ENCODE data around the gene CAPN5.

The CAPN5 gene

GRCh38 chr11:77075425-77075905 lies 8.7 kb downstream of the CAPN5 start:
- DNase-seq (ENCODE audit: low spot score) = no peak
- no peak for TF ChIP-seq CTCF (IDR thresholded peaks at IDR 0.05; ENCODE audit: extremely low read depth, missing control alignments)

DNA sequence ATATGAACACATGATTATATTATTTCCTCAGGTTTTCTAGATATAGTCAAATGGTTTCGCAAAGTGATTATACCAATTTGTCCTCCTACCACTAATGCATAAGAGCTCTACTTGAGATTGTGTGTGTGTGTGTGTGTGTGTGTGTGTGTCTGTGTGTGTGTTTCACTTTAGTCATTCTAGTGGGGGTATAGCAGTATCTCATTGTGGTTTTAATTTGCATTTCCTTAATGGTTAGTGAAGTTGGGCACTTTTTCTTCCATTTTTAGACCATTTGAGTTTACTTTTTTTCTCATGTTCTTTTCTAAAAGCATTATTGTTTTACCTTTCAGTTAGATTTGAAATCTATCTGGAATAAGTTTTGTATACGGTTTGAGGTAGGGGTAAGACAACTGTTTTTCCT lies 12.9 kb downstream of the CAPN5 start:
- DNase-seq (ENCODE audit: low spot score) = no peak
- TF ChIP-seq CTCF (IDR thresholded peaks at IDR 0.05; ENCODE audit: extremely low read depth, missing control alignments) = no peak

- TF ChIP-seq CTCF (IDR thresholded peaks at IDR 0.05; ENCODE audit: extremely low read depth, missing control alignments) = no peak
- DNase-seq (ENCODE audit: low spot score) = no peak
Observed at GRCh38 chr11:77080643-77081210, 14.0 kb downstream of the CAPN5 start.

DNA sequence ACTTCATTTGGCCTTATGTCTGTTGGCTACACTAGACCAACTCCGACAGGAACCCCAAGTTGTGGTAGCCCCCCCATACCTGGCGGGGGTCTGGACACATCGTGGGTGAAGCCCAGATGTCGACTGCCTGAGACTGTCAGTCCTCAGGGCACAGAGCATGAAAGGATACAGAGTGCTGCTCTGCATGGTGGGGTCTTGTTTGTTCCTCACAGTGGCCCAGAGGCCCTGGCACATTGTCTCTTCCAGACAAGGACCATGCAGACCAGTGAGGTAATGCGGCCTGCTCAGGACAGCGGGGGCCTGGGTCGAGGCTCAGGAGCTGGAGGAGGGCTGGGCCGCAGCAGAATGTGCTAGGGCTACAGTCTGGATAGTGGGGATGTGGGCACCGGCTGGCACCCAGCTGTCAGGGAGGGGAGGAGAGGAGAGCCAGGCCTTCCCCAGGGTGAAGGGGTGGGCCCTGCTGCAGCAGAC lies 14.6 kb downstream of the CAPN5 start:
- no peak for DNase-seq (ENCODE audit: low spot score)
- no peak for TF ChIP-seq CTCF (IDR thresholded peaks at IDR 0.05; ENCODE audit: extremely low read depth, missing control alignments)

DNA sequence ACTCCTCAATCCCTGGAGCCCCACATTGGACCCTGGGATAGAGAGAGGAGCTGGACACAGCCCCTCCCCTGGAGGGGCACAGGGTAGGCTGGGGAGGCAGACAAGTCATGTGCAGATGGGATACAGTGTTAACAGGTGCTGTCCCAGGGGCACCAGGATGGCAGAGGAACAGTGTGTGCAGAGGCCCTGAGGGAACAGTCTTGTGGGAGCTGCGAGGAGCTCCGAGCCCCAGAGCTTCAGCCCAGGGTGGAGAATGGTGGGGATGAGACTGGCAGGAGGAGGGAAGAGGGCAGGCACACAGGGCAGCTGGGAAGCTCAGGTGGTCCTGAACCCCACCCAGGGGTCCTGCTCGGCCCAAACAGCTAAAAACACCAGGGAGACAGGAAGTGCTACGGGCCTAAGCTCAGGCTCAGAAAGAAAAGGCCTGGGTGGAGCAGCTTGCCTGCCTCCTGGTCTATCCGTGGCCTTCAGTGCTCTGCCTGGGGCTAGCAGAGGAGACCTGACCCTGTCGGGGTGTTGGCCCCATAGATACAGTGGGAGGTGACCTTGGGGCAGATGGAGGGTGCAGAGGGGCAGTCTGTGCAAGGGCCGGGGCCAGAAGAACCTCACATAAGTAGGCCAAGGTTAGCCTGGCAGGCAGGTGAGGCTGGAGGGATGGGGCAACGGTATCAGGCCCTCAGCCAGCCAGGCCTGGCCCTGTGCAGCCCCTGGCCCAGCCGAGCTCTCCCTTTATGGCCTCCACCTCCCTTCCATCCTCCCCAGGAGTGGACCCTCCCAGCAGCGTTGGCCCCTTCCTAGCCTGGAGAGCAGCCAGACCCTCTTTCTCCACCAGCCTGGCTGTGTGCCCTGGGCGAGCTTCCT lies 15.4 kb downstream of the CAPN5 start:
- TF ChIP-seq CTCF (IDR thresholded peaks at IDR 0.05; ENCODE audit: extremely low read depth, missing control alignments) = no peak
- DNase-seq (ENCODE audit: low spot score) = no peak

- no peak for DNase-seq (ENCODE audit: low spot score)
- TF ChIP-seq CTCF (IDR thresholded peaks at IDR 0.05; ENCODE audit: extremely low read depth, missing control alignments) = no peak
Observed at GRCh38 chr11:77082838-77083565, 16.2 kb downstream of the CAPN5 start.
